Hematopoietic multipotent progenitor cell treated with erythropoietin and hydrocortisone succinate and interleukin-3 and kit ligand, for 15 days (in vitro differentiated cells): ENCODE data around the gene PKIG.

ENCODE experiments used
- DNase-seq: peaks from one replicate; pipeline ENCODE4 v3.0.0-alpha.2; 2015; ENCODE audit warnings: low spot score

Gene PKIG

DNA sequence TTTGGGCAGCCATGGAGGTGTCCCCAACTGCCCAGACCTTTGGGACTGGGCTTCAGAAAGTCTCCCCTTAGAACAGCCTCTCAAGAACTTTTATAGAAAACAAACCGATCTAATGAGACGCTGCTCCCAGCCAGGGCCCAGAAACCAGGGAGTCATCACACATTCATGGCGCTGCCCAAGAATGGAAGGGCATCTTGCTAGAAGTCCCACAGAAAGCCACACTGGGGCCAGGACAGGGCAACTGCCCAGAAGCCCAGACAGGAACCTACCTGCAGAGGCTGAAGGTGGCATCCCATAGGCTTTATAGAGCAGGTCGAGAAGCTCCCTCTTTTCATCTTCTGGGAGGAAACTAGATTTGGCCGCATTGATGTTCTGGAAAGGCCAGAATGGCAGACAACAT, 37.7 kb downstream of the PKIG start:
- DNase-seq = no peak

DNA sequence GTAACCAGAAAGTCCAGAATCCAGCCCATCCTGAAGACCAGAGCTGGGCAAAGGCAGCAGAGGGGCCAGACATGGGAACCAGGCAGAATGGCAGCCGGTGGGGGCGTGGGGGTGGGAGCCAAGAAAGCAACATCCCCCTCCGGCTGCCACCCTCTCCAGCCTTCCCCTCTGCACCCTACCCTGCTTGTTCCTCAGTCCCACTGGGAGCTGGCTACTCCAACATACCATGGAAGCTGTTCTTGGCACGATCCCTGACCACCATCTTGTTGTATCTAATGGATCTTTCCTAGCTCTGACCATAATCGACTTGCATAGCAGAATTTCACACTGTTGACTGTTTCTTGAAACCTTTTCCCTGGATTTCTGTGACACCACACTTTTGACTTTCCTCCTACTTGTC, 38.9 kb downstream of the PKIG start:
- no peak for DNase-seq

DNA sequence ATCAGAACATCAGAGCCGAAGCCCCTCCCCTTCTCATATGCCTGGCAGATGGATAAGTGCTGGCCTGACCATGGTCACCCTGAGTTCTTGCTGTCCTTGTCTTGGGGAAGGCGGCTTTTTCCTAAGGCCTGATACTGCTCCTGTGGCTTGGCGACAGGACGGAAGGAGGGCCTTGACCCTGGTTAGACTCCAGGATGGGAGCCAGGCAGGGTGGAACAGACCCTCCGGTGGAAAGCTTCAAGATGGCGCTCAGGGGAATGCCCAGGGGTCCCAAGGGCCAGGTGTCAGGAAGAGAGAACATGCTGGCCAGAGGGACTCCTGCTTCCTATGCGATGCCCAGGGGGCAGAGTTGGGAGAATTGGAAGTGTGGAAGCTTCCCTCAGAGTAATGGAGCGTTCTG, 39.6 kb downstream of the PKIG start:
- no peak for DNase-seq

DNA sequence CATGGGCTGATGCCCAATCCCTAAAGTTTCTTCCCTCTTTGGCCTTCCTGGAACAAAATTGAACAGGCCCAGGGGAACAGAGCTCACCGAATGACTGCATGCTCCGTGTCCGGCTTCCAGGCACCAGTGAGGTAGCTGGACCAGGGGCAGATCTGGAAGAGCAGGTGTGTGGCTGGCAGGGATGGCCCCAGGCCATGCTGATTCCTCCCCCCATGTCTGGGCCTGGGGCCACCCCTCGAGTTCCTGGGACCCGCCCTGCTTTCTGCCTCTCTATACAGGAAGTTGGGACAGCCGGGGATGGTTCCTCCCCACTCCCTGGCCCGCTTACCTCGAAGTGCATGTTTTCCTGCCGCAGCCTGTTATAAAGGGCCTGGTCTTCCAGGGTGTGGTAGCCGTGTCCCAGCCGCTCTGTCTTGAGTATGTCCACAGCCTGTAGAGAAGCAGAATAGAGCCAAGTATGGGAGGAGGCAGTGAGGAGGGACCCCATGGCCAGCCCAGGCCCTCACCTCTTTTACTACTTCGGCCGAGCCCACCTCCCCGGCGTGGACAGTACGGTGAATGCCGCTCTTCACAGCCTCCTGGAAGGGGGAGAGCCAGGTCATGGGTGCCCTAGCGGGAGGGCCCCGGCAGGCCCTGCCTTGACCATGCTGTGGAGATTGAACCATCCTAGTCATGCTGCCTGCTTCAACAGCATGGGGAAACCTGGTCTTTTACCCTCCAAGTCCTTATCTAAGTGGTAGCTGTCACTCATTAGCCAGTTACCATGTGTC, 40.3 kb downstream of the PKIG start:
- no peak for DNase-seq

DNA sequence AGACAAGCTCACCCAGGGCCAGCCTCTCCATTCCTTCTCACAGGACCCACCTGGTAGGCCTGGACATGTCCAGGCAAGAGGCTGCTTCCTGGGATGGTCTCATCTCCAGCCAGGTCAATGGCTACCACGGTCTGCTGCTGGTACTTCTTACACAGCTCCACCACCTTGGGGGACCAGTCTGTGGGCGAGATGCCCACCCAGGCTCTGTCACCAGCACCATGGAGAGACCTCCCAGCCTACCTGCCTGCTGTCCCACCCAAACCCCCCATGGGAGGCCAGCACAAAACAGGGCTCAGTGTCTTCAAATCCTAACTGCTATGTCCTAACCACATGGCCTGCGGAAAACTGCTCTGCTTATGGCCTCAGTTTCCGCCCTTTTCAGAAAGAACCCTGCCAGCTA, 41.8 kb downstream of the PKIG start:
- DNase-seq = no peak

DNA sequence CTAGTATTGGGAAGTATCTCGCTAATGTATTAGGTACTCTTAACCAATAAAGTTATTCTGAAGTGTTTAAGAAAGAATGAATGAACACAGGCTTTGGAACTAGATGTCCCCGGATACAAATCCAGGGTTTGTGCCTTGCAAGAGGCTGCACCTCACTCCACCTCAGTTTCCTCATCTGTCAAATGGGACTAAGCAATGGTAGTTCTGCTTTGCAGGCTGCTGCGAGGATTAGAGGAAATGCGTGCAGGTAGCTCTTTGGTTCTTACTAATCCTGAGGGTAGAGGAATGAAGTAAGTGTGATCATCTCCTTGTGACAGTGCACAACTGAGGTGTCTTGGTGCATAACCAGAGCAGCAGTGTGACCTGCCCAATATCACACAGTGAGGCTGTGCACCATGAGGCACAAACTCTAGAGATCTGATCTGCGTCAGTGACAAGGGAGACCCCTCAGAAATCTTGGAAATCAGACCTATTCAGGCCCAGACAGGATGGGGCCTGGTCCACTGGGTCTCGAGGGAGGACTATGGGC, 42.4 kb downstream of the PKIG start:
- no peak for DNase-seq

DNA sequence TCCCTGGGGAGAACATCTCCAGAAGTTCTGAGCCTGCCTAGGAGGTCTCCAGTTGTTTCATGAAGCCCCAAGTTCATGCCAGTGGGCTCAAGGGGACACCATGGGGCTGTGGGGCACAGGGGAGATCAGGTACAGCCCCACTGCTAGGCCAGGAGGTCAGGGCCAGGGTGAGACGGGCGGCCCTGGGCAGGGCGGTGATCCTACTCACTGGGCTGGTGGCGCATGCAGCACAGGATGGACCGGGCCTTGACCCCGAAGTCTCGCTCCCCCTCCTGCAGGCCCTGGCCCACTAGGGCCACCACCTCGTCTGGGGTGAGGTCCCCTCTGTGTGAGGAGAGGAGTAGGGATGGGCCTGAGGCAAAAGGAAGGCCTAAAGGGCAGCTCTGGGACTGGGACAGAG, 43.0 kb downstream of the PKIG start:
- no peak for DNase-seq

DNA sequence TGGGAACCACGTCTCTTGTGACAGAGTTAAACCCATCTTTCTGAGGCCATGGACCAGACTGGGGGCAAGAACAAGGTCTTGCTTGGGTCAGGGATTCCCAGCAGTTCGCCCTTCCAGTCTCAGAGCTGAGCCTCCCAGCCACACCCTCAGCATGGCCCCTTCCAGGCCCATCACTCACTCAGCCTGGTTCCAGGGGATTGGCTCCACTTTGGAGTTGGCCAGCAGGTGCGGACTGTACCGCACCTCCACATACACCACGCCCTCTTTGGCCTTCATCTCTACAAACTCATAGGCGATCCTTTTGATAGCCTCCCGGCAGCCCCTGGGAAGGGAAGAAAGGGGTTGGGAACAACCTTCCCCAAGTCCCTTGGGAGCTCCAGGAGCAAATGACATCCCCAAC, 43.9 kb downstream of the PKIG start:
- no peak for DNase-seq

DNA sequence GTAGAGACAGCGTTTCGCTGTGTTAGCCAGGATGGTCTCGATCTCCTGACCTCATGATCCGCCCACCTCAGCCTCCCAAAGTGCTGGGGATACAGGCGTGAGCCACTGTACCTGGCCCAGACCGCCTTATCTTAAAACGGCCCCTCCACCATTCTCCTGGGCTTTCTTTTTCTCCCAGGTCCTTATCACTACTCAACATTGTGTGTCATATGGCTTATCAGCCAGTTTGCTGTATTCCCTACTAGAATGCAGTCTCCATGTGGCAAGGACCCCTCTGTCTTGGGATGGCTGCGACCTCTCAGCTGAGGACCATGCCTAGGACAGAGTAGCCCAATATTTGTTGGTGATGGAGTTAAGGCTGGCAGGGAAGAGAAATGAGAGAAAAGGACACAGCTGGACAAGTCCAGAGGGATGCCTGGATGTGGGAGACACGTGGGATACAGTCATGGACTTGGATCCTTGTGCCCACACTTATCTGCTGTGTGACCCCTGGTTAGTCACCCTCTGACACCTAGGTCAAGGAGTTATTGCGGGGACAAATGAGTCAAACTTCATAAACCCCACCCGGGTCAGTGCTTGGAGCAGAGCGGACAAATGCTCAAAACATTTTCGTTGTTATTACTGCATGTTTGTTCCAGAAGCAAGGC, 45.1 kb downstream of the PKIG start:
- no peak for DNase-seq

DNA sequence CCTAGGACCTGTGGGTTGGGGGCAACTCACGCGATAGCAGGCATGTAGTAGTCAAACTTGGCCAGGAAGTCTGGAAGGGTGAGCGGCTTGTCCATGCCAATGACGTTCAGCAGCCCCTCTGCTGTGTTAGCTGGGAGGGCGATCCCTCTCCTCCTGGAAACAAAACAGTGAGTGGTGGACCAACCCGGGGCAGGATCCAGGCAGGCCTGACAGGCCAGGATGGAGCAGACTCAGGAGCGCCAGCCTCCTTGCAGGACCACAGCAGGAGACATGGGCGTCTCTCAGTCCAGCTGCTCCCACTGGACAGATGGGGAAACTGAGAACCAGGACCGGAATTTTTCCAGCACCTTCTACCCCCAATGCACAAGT, 46.6 kb downstream of the PKIG start:
- no peak for DNase-seq

DNA sequence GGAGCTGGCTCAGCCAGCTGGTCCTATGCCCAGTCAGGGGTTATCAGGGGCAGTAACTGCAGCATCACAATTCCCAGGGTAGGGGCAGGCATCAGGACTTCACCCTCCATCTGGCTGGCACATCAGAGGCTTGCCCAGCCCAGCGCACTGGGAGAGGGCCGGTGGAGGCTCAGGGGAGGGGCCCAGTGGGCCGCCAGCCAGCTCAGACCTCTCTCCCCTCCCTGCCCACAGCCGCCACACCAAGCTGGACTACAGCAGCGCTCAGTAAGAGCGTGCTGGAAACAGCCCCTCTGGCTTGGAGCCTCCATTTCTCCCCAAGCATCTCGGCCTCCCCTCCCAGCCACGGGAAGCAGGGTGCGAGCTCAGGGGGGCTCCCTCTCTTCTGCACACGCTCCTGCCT, 47.2 kb downstream of the PKIG start:
- no peak for DNase-seq

DNA sequence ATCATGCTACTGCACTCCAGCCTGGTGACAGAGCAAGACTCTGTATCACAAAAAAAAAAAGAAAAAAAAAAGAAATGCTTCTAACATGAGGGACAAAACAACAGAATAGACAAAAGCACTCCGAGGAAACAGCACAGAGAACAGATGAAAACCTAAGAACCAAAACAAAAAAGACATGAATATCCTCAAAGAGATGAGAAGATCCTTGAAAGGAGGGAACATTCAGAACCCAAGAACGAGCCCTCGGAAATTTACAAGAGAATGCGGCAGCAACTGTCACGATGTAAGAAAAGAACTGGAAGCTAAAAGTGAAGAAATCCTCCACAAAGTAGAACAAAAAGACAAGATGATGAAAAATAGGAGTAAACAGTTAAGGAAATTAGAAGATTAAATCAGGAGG, 47.9 kb downstream of the PKIG start:
- no peak for DNase-seq

DNA sequence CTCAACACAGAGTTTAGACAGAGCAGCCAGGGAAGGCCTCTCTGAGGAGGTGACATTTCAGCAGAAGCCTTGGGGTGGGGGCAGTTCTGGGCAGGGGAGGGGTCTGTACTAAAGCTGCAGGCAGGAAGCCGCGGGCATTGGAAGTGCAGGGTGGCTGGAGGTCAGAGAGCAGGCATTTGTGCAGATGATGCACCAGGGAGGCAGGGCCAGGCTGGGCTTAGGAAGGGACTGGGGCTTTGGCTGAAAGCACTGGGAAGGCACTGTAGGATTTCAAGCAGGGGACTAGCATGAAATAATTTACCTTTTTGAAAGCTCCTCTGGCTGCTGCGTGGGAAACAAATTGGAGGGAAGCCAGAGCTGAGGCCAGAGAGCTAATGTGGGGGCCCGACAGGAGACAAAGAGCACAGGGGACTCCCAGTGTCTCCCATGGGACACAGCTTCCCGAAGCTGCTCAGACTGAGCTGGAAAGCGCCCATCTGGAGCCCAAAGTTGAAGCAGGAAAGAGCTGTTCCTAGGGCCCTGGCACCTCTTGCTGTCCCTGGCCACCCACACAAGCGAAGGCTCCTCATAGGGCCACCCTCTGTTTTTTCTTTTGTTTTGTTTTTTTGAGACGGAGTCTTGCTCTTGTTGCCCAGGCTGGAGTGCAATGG, 49.8 kb downstream of the PKIG start:
- no peak for DNase-seq

DNA sequence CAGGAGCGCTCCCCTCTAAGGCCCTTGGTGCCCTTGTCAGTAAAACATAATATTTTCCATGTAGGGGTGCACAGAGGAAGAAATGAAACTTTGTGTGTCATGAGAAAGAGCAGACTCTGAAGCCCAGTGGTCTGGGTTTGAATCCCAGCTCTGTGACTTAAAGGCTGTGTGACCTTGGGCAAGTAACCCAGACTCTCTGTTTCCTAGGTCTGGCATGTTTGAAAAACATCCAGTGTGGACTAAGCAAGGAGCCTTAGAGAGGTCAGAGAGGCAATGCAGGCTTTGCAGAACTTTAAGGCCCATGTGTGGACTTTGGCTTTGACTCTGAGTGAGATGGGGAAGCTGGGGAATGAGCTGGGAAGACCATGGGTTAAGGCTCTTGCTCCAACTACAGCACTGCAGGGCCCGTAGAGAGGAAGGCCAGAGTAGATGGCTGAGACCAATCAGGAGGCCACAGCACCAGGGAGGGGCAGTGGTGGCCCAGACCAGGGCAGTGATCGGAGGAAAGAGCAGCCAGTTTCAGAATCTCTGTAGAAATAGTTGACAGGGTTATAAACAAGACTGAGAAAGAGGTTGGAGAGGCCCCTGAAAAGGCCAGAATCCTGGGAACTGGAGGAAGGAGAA, 50.9 kb downstream of the PKIG start:
- no peak for DNase-seq

DNA sequence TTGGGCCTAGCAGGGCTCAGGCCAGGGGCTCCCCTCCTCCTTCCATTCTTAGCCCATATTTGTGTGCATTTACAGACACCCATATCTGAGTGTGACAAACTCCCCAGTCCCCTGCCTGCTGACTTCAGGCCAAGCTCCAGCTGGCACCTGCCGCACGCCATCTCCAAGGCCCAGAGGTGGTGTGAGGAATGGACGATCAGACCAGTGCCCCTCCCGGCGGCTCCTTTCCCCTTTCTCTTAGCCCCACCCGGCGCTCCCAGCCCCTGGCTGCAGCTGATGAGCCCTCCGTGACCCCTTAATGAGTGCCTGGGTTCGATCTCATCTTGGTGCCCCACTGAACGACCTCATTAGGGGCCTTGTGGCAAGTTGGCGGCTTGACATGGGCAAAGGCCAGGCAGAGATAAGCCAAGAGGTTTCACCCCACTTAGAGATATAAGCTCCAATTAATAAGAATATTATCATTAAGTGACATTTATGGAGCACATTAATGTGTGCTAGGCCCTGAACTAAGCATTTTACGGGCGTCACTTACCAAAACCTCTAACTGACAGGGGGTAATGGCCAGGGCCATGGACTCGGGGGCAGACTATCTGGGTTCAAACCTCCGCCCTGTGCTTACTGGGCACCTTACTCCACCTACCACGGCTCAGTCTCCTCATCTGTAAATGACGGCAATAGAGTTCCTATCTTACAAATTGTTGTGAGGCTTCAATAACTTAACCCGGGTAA, 51.7 kb downstream of the PKIG start:
- DNase-seq = no peak

DNA sequence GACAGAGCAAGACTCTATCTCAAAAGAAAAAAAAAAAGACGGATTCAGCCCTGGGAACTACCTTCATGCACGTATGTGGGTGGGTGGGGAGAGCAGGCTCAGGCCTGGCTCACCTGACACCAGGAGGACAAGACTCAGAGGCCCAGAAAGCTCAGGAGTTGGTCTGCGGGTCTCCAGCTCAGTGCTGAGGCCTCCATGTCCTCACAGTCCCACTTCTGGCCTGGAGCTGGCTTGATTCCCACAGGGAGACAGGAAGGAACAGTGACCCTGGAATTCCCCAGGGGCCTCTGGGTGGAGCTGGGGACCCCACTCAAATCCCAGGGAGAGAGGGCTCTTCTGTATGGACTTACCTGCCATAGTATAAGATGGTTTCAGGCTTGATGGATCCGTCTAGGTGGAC, 53.5 kb downstream of the PKIG start:
- no peak for DNase-seq

DNA sequence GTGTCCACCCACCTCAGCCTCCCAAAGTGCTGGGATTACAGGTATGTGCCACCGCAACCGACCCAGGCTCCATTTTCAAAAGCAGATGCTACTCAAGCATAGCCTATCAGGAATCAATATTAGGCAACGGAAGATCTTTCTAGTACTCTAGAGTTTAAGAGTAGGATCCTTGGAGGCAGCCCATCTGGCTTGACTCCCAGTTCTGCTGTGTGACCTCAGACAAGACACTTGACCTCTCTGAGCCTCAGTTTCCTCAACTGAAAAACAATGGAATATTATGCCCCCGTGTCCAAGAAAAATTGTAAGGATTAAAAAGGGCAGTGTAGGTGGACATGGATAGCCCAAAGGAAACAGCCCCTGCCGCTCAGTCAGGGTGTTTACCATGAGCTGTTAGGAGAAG, 54.7 kb downstream of the PKIG start:
- DNase-seq = no peak

DNA sequence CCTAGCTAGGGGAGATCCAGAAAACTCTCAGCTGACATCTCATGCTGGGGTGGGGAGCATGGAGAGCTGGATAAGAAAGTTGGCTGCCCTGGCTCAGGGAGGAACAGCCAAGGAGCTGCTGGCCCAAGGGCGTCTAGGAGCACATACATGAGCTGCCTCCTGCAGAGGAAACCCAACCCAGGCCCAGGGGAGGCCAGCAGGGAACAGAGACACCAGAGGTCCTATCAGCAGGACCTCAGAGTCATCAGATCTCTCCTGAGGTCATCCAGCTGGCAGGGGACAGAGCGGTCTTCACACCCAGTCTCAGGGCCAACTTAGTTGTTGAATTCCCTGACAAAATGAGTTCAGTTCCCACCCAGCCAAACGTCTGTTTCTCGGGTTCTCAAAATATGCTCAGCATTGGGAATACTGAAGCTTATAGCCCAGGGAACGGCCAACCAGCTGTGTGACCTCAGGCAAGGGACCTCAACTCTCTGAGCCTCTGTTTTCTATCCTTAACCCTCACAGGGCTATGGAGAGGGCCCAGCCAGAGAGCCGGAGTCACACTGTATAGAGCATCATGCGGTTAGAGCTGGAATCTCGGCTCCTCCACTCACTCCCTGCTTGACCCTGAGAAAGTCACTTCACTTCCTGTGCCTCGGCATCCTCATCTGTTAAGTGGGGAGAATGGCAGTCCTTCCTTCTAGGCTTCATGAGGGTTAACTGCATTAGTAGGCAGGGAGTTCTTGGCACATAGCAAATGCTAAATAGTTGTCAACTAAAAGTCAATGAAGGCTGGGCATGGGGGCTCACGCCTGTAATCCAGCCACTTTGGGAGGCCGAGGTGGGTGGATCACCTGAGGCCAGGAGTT, 55.4 kb downstream of the PKIG start:
- DNase-seq = no peak

DNA sequence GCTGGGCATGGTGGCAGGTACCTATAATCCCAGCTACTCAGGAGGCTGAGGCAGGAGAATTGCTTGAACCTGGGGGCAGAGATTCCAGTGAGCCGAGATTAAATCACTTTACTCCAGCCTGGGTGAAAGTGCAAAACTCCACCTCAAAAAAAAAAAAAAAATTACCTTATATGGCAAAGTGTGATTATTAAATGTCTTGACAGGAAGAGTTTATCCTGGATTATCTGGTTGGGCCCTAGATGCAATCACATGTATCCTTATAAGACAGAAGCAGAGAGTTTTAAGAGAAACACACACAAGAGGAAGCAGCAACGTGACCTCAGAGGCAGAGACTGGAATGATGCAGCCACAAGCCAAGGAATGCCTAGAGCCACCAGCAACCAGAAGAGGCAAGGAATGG, 58.1 kb downstream of the PKIG start:
- no peak for DNase-seq

DNA sequence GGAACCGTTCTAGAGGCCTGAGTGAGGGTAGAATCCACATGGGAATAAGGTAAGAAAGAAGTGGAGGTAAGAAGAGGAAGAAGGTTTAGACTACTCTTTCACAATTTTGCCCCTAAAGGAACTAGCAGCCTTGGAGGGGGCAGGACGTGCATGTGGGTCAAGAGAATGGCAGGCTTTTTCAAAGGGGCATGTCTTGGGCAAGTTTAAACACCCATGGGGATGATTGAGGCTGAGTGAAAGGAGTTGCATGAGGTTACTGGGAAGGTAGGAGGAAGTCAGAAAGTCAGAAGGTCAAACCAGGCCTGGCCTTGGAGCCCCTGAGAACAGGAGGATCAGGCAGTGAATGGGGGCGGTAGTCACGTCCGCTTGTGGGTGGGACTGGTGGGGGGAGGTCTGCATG, 58.9 kb downstream of the PKIG start:
- no peak for DNase-seq
